HepG2 (cell line): ENCODE results near the gene LUC7L2. TPM values are rescaled to one million over a fixed set of nuclear protein-coding genes. Genes with fewer than 3 reads are reported as not detected.

Experiments used
- ATAC-seq: fragments of 200-7000 bp; cut with Tn5 transposase; 3 replicates; pipeline ENCODE4 v1.9.1; 2020; ENCODE audit warnings: mild to moderate bottlenecking, moderate library complexity
- BruUV-seq: library from RNA; stranded (reverse); fragments of 400-500 nt; replicated peaks from 2 replicates; lab custom pipeline; 2021; lab: Mats Ljungman, UMichigan
- CTCF ChIA-PET: fragments of 300-600 bp; formaldehyde crosslinking; extraction: SDS; loops from one replicate; lab custom pipeline; 2021; ENCODE audit warnings: low total read pairs, inconsistent platforms, low intra/inter-chr PET ratio; lab: Yijun Ruan, JAX
- POLR2A ChIA-PET: fragments of 350-600 bp; sonication (Branson Sonifier 250); formaldehyde crosslinking; loops from one replicate; lab custom pipeline; 2020; ENCODE audit warnings: antibody characterized with exemption, inconsistent platforms; lab: Yijun Ruan, JAX
- DNase-seq: peaks from one replicate; pipeline ENCODE4 v3.0.0-alpha.2; 2015; ENCODE audit warnings: low spot score
- FAIRE-seq: peaks from 3 replicates; lab custom pipeline; 2011; peaks lifted over from hg19 to GRCh38; lab: Jason Lieb, UNC
- H2AFZ ChIP-seq: one replicate; pipeline ENCODE4 v1.6.1; 2011; ENCODE audit warnings: low read length, inconsistent platforms
- H3K27ac ChIP-seq: fragments of 300-600 bp; 3 replicates; pipeline ENCODE4 v1.8.0; 2011; ENCODE audit warnings: mixed run types, mild to moderate bottlenecking, mixed read lengths, low read length, inconsistent platforms; ENCODE audit not compliant: insufficient read depth; ENCODE audit errors: extremely low read length
- H3K27me3 ChIP-seq, 2 experiments: fragments of 200-600 bp in 1 of 2; 2 replicates in 1 of 2; 3 replicates in 1 of 2; pipeline versions ENCODE4 v1.6.0 to v1.8.0; 2011; ENCODE audit warnings: low read length in 2 of 2, mild to moderate bottlenecking in 2 of 2, moderate library complexity in 2 of 2, inconsistent platforms in 1 of 2; ENCODE audit not compliant: insufficient read depth in 2 of 2, control insufficient read depth in 1 of 2
- H3K36me3 ChIP-seq, 2 experiments: fragments of 200-600 bp in 1 of 2; replicated peaks in 1 of 2; 2 replicates in 1 of 2; 3 replicates in 1 of 2; pipeline versions ENCODE4 v1.5.1 to v1.8.0; 2011; ENCODE audit warnings: low read length in 2 of 2, inconsistent platforms in 1 of 2; ENCODE audit not compliant: insufficient read depth in 2 of 2, control insufficient read depth in 1 of 2
- H3K4me1 ChIP-seq: 2 replicates; pipeline ENCODE4 v1.5.1; 2012; ENCODE audit warnings: low read length, inconsistent platforms; ENCODE audit not compliant: insufficient read depth
- H3K4me2 ChIP-seq: 2 replicates; pipeline ENCODE4 v1.6.0; 2011; ENCODE audit warnings: low read depth, low read length, inconsistent platforms
- H3K4me3 ChIP-seq, 3 experiments: fragments of 200-600 bp in 1 of 3; sonication (generic), shearing (Covaris generic) in 1 of 3; replicated peaks in 1 of 3; 2 replicates each; pipeline ENCODE4 v1.5.1; 2011 to 2016; ENCODE audit warnings: low read length in 3 of 3, inconsistent platforms in 2 of 3, low read depth in 2 of 3, mild to moderate bottlenecking in 2 of 3, control low read depth in 1 of 3, mixed read lengths in 1 of 3; ENCODE audit not compliant: insufficient read depth in 1 of 3
- H3K79me2 ChIP-seq: one replicate; pipeline ENCODE4 v1.6.1; 2011; ENCODE audit warnings: low read length, inconsistent platforms; ENCODE audit not compliant: insufficient read depth
- H3K9ac ChIP-seq: 2 replicates; pipeline ENCODE4 v1.6.0; 2011; ENCODE audit warnings: mild to moderate bottlenecking, low read depth, low read length, inconsistent platforms; ENCODE audit not compliant: insufficient read depth
- H3K9me3 ChIP-seq: 2 replicates; pipeline ENCODE4 v1.5.1; 2012; ENCODE audit warnings: mild to moderate bottlenecking, low read length
- H4K20me1 ChIP-seq: 2 replicates; pipeline ENCODE4 v1.6.0; 2011; ENCODE audit warnings: inconsistent platforms, mild to moderate bottlenecking, low read length, moderate library complexity; ENCODE audit not compliant: insufficient read depth
- FOXK1 ChIP-seq: sonication (generic); formaldehyde crosslinking; IDR thresholded peaks from 2 replicates; pipeline ENCODE4 v1.4.0; 2020; ENCODE audit warnings: low read depth, missing genetic modification reagents, borderline replicate concordance
- KDM5B ChIP-seq: sonication (generic); formaldehyde crosslinking; IDR thresholded peaks from 2 replicates; pipeline ENCODE4 v1.4.0; 2020; ENCODE audit warnings: missing genetic modification reagents, mild to moderate bottlenecking, borderline replicate concordance
- PHF20 ChIP-seq: sonication (generic); formaldehyde crosslinking; IDR thresholded peaks from 2 replicates; pipeline ENCODE4 v1.5.0; 2020; ENCODE audit warnings: mild to moderate bottlenecking, missing genetic modification reagents
- PHF8 ChIP-seq: sonication (generic); formaldehyde crosslinking; IDR thresholded peaks from 2 replicates; pipeline ENCODE4 v1.5.0; 2020; ENCODE audit warnings: missing genetic modification reagents
- RFXAP ChIP-seq: sonication (generic); formaldehyde crosslinking; IDR thresholded peaks from 2 replicates; pipeline ENCODE4 v1.4.0; 2020; ENCODE audit warnings: missing genetic modification reagents, borderline replicate concordance
- SATB2 ChIP-seq: sonication (generic); formaldehyde crosslinking; IDR thresholded peaks from 2 replicates; pipeline ENCODE4 v1.5.0; 2020; ENCODE audit warnings: missing genetic modification reagents
- XBP1 ChIP-seq: sonication (generic); formaldehyde crosslinking; IDR thresholded peaks from 2 replicates; pipeline ENCODE4 v1.5.0; 2020; ENCODE audit warnings: missing genetic modification reagents
- WGBS: methylation state at CpG from one replicate; pipeline ENCODE4 v1.1.6; 2017; ENCODE audit warnings: low lambda C conversion rate; 5-methylcytosine and 5-hydroxymethylcytosine counted together
- in situ Hi-C: cut with HindIII; loops from 2 replicates; pipeline ENCODE4 v1.10.0; 2017; ENCODE audit warnings: low pct_unique_long_range_greater_than_20kb; ENCODE audit not compliant: extremely low pct_ligation_motif_present
- intact Hi-C: fragments of 100-400 bp; cut with micrococcal nuclease; formaldehyde crosslinking; loops from one replicate; pipeline ENCODE4 v1.10.0; 2022; ENCODE audit not compliant: unreplicated experiment
- polyA plus RNA-seq, 8 experiments: library from polyadenylated mRNA; depleted of rRNA in 3 of 8; stranded (reverse) in 7 of 8; unstranded in 1 of 8; fragments of >200 nt; fragmentation: Illumina TruSeq in 4 of 8; extraction: Trizol in 4 of 8; gene quantifications; 2 replicates each; pipeline versions ENCODE4 v1.2.1 to v1.2.3, GENCODE V29; 2011 to 2016; ENCODE audit warnings: low read depth in 4 of 8, missing spikeins in 1 of 8, mixed read lengths in 1 of 8; ENCODE audit not compliant: insufficient read depth in 1 of 8
- total RNA-seq, 5 experiments: library from RNA; depleted of rRNA; stranded (reverse); fragments of >200 nt; fragmentation: Illumina TruSeq; extraction: Trizol; gene quantifications; 2 replicates each; pipeline ENCODE4 v1.2.3, GENCODE V29; 2016; ENCODE audit warnings: low read depth in 1 of 5
- TF ChIP-seq, protein P1 (sequence below): sonication (generic); formaldehyde crosslinking; IDR thresholded peaks from 2 replicates; pipeline ENCODE4 v1.5.0; 2020; ENCODE audit warnings: mild to moderate bottlenecking, missing genetic modification reagents
- TF ChIP-seq, protein P2 (sequence below): sonication (generic); formaldehyde crosslinking; conservative IDR thresholded peaks from 2 replicates; pipeline ENCODE4 v1.4.0; 2020; ENCODE audit warnings: mild to moderate bottlenecking, missing genetic modification reagents, moderate library complexity
- TF ChIP-seq, protein P3 (sequence below): sonication (generic); formaldehyde crosslinking; IDR thresholded peaks from 2 replicates; pipeline ENCODE4 v1.4.0; 2020; ENCODE audit warnings: missing genetic modification reagents, borderline replicate concordance
- TF ChIP-seq, protein P4 (sequence below): sonication (generic); formaldehyde crosslinking; IDR thresholded peaks from 2 replicates; pipeline ENCODE4 v1.4.0; 2020; ENCODE audit warnings: mild to moderate bottlenecking, low read depth, missing genetic modification reagents

Gene LUC7L2
- total and polyA plus RNA-seq, 2 of the 13 experiments (the other 11 are each of a cell fraction or from before 2014, with no cell fraction given) = 17.9 to 50.7 TPM

DNA sequence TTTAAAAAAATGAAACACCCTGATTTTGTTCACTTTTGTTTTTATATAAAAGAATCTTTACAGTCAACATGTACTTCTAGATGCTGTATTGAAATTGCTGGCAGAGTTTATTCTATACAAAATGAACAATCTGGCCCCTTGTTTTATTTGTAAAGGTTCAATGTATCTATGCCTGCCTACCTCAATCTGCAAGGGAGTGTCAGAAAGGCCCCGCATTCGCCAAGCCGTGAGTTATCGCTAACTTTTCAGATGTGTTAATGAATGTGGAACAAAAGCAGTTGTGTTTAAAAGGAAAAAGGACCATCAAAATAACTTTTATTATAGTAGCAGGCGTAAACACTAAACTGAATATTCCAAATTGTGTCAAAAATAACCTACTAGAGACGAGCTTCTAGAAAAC is 14.6 kb downstream of the LUC7L2 start (continued):
- TF ChIP-seq, protein P1, sequence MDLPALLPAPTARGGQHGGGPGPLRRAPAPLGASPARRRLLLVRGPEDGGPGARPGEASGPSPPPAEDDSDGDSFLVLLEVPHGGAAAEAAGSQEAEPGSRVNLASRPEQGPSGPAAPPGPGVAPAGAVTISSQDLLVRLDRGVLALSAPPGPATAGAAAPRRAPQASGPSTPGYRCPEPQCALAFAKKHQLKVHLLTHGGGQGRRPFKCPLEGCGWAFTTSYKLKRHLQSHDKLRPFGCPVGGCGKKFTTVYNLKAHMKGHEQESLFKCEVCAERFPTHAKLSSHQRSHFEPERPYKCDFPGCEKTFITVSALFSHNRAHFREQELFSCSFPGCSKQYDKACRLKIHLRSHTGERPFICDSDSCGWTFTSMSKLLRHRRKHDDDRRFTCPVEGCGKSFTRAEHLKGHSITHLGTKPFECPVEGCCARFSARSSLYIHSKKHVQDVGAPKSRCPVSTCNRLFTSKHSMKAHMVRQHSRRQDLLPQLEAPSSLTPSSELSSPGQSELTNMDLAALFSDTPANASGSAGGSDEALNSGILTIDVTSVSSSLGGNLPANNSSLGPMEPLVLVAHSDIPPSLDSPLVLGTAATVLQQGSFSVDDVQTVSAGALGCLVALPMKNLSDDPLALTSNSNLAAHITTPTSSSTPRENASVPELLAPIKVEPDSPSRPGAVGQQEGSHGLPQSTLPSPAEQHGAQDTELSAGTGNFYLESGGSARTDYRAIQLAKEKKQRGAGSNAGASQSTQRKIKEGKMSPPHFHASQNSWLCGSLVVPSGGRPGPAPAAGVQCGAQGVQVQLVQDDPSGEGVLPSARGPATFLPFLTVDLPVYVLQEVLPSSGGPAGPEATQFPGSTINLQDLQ (CRISPR knock-in tag) = no peak
- TF ChIP-seq FOXK1 (CRISPR knock-in tag) = no peak
- TF ChIP-seq, protein P2, sequence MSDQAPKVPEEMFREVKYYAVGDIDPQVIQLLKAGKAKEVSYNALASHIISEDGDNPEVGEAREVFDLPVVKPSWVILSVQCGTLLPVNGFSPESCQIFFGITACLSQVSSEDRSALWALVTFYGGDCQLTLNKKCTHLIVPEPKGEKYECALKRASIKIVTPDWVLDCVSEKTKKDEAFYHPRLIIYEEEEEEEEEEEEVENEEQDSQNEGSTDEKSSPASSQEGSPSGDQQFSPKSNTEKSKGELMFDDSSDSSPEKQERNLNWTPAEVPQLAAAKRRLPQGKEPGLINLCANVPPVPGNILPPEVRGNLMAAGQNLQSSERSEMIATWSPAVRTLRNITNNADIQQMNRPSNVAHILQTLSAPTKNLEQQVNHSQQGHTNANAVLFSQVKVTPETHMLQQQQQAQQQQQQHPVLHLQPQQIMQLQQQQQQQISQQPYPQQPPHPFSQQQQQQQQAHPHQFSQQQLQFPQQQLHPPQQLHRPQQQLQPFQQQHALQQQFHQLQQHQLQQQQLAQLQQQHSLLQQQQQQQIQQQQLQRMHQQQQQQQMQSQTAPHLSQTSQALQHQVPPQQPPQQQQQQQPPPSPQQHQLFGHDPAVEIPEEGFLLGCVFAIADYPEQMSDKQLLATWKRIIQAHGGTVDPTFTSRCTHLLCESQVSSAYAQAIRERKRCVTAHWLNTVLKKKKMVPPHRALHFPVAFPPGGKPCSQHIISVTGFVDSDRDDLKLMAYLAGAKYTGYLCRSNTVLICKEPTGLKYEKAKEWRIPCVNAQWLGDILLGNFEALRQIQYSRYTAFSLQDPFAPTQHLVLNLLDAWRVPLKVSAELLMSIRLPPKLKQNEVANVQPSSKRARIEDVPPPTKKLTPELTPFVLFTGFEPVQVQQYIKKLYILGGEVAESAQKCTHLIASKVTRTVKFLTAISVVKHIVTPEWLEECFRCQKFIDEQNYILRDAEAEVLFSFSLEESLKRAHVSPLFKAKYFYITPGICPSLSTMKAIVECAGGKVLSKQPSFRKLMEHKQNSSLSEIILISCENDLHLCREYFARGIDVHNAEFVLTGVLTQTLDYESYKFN = no peak
- no peak for TF ChIP-seq RFXAP (CRISPR knock-in tag)
- no peak for TF ChIP-seq SATB2 (CRISPR knock-in tag)

DNA sequence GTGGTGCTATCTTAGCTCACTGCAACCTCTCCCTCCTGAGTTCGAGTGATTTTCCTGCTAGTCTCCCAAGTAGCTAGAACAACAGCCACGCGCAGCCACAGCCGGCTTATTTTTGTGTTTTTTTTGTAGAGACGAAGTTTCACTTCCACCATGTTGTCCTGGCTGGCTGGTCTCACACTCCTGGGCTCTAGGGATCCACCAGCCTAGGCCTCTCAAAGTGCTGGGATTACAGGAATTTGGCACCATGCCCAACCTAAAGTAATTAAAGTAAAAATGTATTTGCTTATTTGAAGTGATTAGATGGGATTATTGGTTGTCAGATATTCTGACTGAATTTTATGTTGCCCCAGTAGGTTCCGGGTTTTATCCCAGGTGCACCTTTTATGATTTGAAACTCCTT is 22.7 kb downstream of the LUC7L2 start:
- intact Hi-C loops (no loop called here), in situ Hi-C loops (no loop called here)
- WGBS = 96% methylated on average over 6 of the region's 6 CpGs
- Histone ChIP-seq H3K4me1 (no peaks in the 10 kb centered on the region), H3K4me2 (no peak overlapping the region), H3K9ac (no peak overlapping the region), H3K36me3 (peaks cover 7 to 45% of the 10 kb centered on the region in 2 experiments; a peak in 4 of 5 replicates), H3K4me3 (no peak overlapping the region), H3K79me2 (peaks cover 10% of the 10 kb centered on the region), H3K27ac (no peak overlapping the region), H2AFZ (no peak overlapping the region), H3K9me3 (no peaks in the 10 kb centered on the region), H3K27me3 (no peaks in the 10 kb centered on the region), H4K20me1 (peaks cover 5% of the 10 kb centered on the region)
- no TSS peak for BruUV-seq
- DNase-seq (no peak), ATAC-seq (no peak), FAIRE-seq (no peak)
- ChIA-PET CTCF (no interaction called here), POLR2A (no interaction called here)
- TF ChIP-seq PHF8 (CRISPR knock-in tag) (no peak), XBP1 (CRISPR knock-in tag) (no peak), PHF20 (CRISPR knock-in tag) (no peak), KDM5B (CRISPR knock-in tag) (no peak)
- TF ChIP-seq, protein P3, sequence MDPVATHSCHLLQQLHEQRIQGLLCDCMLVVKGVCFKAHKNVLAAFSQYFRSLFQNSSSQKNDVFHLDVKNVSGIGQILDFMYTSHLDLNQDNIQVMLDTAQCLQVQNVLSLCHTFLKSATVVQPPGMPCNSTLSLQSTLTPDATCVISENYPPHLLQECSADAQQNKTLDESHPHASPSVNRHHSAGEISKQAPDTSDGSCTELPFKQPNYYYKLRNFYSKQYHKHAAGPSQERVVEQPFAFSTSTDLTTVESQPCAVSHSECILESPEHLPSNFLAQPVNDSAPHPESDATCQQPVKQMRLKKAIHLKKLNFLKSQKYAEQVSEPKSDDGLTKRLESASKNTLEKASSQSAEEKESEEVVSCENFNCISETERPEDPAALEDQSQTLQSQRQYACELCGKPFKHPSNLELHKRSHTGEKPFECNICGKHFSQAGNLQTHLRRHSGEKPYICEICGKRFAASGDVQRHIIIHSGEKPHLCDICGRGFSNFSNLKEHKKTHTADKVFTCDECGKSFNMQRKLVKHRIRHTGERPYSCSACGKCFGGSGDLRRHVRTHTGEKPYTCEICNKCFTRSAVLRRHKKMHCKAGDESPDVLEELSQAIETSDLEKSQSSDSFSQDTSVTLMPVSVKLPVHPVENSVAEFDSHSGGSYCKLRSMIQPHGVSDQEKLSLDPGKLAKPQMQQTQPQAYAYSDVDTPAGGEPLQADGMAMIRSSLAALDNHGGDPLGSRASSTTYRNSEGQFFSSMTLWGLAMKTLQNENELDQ = no peak
- TF ChIP-seq, protein P4, sequence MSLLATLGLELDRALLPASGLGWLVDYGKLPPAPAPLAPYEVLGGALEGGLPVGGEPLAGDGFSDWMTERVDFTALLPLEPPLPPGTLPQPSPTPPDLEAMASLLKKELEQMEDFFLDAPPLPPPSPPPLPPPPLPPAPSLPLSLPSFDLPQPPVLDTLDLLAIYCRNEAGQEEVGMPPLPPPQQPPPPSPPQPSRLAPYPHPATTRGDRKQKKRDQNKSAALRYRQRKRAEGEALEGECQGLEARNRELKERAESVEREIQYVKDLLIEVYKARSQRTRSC (CRISPR knock-in tag) = no peak
